Glutamatergic neuron (in vitro differentiated cells): ENCODE measurements around the gene TRPM3. TPM values are rescaled to one million over a fixed set of nuclear protein-coding genes. Genes with fewer than 3 reads are reported as not detected.

Experiments
- DNase-seq: peaks from one replicate; pipeline ENCODE4 v3.0.0; 2022
- H3K27ac Mint-ChIP-seq: one replicate; pipeline ENCODE4 v1.8.0; 2020; ENCODE audit warnings: mild to moderate bottlenecking, mixed read lengths, inconsistent platforms; ENCODE audit not compliant: unreplicated experiment
- H3K27me3 Mint-ChIP-seq: one replicate; pipeline ENCODE4 v1.8.0; 2020; ENCODE audit warnings: mild to moderate bottlenecking, moderate library complexity, mixed read lengths, inconsistent platforms; ENCODE audit not compliant: unreplicated experiment
- H3K36me3 Mint-ChIP-seq: one replicate; pipeline ENCODE4 v1.8.0; 2020; ENCODE audit warnings: mild to moderate bottlenecking, mixed read lengths, inconsistent platforms; ENCODE audit not compliant: unreplicated experiment
- H3K4me1 Mint-ChIP-seq: one replicate; pipeline ENCODE4 v1.8.0; 2020; ENCODE audit warnings: mild to moderate bottlenecking, low read depth, mixed read lengths, inconsistent platforms; ENCODE audit not compliant: unreplicated experiment
- H3K4me3 Mint-ChIP-seq: one replicate; pipeline ENCODE4 v1.8.0; 2020; ENCODE audit warnings: mild to moderate bottlenecking, mixed read lengths, inconsistent platforms; ENCODE audit not compliant: unreplicated experiment
- H3K9me3 Mint-ChIP-seq: one replicate; pipeline ENCODE4 v1.8.0; 2020; ENCODE audit warnings: mild to moderate bottlenecking, moderate library complexity, mixed read lengths, inconsistent platforms; ENCODE audit not compliant: unreplicated experiment
- total RNA-seq: library from RNA; stranded (reverse); fragmentation: NEBNext Ultra II Directional; extraction: Animal tissue kit (Norgen Biotek cat#: 25700); gene quantifications from one replicate; pipeline ENCODE4 v1.2.1, GENCODE V29; 2021; ENCODE audit not compliant: unreplicated experiment
- TF ChIP-seq, protein P1 (sequence below): fragments of 200-600 bp; sonication (generic); IDR thresholded peaks from one replicate; pipeline ENCODE4 v1.5.0; 2021; ENCODE audit not compliant: partially characterized antibody, unreplicated experiment

Gene TRPM3
- total RNA-seq, 1 donor from 2014 or later: 3.3 TPM

DNA sequence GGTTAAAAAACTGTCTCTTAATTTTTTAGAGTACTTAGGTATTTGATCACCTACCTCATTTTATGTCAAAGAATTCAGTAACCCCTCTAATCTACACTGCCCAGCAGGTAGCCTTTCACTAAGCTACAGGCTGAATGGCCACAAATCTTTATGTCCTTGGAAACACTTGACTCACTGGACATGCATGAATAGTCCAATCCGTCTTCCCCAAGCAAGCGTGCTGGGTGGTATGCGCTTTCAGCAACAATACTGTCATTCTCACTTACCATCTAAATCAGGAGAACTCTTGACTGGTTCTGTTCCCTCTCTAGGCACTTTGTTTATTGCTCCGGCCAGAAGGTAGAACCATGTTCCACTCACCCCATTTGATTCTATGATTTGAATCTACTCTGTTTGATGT is 73.1 kb downstream of the TRPM3 start:
- Mint-ChIP-seq H3K4me3 (no peak overlapping the region), H3K27me3 (no peaks in the 10 kb centered on the region), H3K9me3 (no peaks in the 10 kb centered on the region), H3K36me3 (no peaks in the 10 kb centered on the region), H3K27ac (no peak overlapping the region), H3K4me1 (no peaks in the 10 kb centered on the region)
- DNase-seq: no peak
- TF ChIP-seq, protein P1, sequence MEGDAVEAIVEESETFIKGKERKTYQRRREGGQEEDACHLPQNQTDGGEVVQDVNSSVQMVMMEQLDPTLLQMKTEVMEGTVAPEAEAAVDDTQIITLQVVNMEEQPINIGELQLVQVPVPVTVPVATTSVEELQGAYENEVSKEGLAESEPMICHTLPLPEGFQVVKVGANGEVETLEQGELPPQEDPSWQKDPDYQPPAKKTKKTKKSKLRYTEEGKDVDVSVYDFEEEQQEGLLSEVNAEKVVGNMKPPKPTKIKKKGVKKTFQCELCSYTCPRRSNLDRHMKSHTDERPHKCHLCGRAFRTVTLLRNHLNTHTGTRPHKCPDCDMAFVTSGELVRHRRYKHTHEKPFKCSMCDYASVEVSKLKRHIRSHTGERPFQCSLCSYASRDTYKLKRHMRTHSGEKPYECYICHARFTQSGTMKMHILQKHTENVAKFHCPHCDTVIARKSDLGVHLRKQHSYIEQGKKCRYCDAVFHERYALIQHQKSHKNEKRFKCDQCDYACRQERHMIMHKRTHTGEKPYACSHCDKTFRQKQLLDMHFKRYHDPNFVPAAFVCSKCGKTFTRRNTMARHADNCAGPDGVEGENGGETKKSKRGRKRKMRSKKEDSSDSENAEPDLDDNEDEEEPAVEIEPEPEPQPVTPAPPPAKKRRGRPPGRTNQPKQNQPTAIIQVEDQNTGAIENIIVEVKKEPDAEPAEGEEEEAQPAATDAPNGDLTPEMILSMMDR: no peak

DNA sequence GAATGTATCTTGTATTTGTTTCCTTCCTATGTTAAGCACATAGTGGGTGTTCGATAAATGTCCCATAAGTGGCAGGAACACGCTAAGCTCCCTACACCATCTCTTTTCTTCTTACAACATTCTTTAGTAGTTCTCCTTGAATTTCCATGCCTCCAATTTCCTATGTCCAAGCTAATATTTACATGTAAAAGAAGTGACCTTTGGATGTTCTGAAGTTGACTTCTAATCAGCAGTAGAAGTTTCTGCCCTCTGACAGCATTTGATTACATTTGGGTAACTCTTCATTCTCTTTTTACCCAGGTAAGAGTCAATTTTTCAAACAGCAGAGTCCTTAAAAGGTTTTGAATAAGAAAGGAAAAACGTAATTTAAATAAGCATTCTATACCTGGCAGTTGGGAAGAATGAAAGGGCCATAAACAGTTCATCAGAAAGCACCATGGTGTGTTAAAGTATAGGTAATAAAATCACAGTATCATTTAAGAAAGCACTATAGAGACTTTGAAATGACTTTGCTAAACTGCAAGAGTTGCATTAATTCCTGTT is 78.9 kb downstream of the TRPM3 start:
- Mint-ChIP-seq H3K4me1 (no peaks in the 10 kb centered on the region), H3K27me3 (no peaks in the 10 kb centered on the region), H3K27ac (no peak overlapping the region), H3K9me3 (no peaks in the 10 kb centered on the region), H3K4me3 (no peak overlapping the region), H3K36me3 (no peaks in the 10 kb centered on the region)
- no peak for DNase-seq
- TF ChIP-seq, protein P1: no peak

DNA sequence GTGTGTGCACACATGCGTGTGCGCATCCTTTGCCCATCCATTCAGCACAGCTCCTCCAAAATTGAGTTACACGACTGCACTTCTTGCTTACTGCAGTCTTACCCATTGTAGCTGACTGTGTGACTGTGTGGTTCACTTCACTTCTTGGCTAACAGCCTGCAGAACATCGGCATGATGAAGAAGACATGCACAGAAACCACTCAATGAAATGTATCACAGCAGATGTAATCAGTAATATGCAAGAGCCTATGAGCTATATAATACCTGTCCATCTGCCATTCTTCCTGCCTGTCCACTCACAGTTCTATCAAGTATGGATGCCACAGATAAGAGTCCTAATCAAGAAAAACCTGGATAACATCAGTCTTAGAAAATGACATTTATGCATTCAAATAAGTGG is 83.9 kb downstream of the TRPM3 start:
- Mint-ChIP-seq H3K27me3 (no peaks in the 10 kb centered on the region), H3K36me3 (no peaks in the 10 kb centered on the region), H3K4me1 (no peaks in the 10 kb centered on the region), H3K27ac (no peak overlapping the region), H3K4me3 (no peak overlapping the region), H3K9me3 (no peaks in the 10 kb centered on the region)
- no peak for DNase-seq
- TF ChIP-seq, protein P1: no peak

DNA sequence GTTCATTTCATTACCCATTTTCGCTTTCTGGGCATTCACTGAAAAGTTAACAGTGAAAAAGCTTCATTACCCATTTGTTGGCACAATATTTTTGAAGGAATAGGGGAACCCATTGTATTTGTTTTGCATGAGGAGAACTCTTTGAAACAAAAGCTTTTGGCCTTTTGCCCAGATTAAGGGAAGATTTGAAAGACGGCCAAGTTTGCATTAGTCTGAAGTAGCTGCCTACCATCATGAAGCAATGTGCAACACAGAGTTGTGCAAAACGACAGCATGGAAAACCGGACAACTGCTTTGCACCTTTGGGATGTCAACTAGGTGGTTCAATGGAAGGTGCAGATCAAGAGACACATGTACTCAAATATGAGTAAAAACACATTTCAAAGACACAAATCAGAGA is 84.9 kb downstream of the TRPM3 start:
- Mint-ChIP-seq H3K27me3 (no peaks in the 10 kb centered on the region), H3K27ac (no peak overlapping the region), H3K9me3 (no peaks in the 10 kb centered on the region), H3K4me3 (no peak overlapping the region), H3K36me3 (no peaks in the 10 kb centered on the region), H3K4me1 (no peaks in the 10 kb centered on the region)
- TF ChIP-seq, protein P1: no peak
- DNase-seq: no peak

DNA sequence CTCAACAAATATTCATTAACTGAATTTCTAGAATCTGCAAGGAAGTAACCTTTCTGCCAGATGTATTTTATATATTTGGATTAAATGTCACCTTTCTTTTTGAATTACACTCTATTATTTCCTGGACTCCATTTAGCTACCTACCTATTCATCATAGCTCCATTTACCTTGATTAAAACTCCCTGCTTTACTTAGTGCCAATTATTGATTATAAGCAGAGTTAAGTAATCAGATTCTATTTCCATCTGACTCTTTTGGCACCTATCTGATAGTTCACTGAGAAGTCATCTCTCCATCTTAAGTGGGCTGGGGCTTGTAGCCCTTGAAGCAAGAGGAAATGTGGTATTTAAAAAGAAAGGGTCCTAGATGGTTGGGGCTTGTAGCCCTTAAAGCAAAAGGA is 88.6 kb downstream of the TRPM3 start:
- Mint-ChIP-seq H3K4me1 (no peaks in the 10 kb centered on the region), H3K36me3 (no peaks in the 10 kb centered on the region), H3K27ac (no peak overlapping the region), H3K9me3 (no peaks in the 10 kb centered on the region), H3K27me3 (no peaks in the 10 kb centered on the region), H3K4me3 (no peak overlapping the region)
- TF ChIP-seq, protein P1: no peak
- no peak for DNase-seq
